ENCODE data around the gene ZNF484.

- TF ChIP-seq POLR2A (IDR thresholded peaks at IDR 0.05) (no peak), CTCF (IDR thresholded peaks at IDR 0.05) (no peak), POLR2AphosphoS5 (IDR thresholded peaks at IDR 0.05) (no peak)
These were observed 56.9 kb downstream of the ZNF484 start for GRCh38 chr9:92820964-92821363.

Measured in breast epithelium (tissue), 3 donors.